ENCODE data around the gene MAGEF1. TPM values are rescaled to one million over a fixed set of nuclear protein-coding genes. Genes with fewer than 3 reads are reported as not detected.

The MAGEF1 gene
- total and polyA plus RNA-seq, 2 of the 13 experiments (the other 11 are each of a cell fraction or from before 2014, with no cell fraction given) = 26.0 to 62.4 TPM

- TF ChIP-seq HNRNPUL1 (IDR thresholded peaks at IDR 0.05; ENCODE audit: low read depth, low read length) = no peak
- TF ChIP-seq GABPB1 (CRISPR knock-in tag; IDR thresholded peaks at IDR 0.05) = no peak
- TF ChIP-seq TP53 (CRISPR knock-in tag; conservative IDR thresholded peaks at IDR 0.05) = no peak
- TF ChIP-seq ZSCAN20 (CRISPR knock-in tag; IDR thresholded peaks at IDR 0.05; ENCODE audit: borderline replicate concordance) = no peak
- no peak for TF ChIP-seq PHB2 (IDR thresholded peaks at IDR 0.05; ENCODE audit: partially characterized antibody)
- no peak for TF ChIP-seq RBAK (CRISPR knock-in tag; IDR thresholded peaks at IDR 0.05)
- no peak for TF ChIP-seq YEATS2 (CRISPR knock-in tag; IDR thresholded peaks at IDR 0.05; ENCODE audit: borderline replicate concordance)
- TF ChIP-seq GMEB1 (CRISPR knock-in tag; IDR thresholded peaks at IDR 0.05; ENCODE audit: borderline replicate concordance) = no peak
- no peak for TF ChIP-seq FOSL1 (CRISPR knock-in tag; IDR thresholded peaks at IDR 0.05; ENCODE audit: borderline replicate concordance)
- TF ChIP-seq, protein P1, sequence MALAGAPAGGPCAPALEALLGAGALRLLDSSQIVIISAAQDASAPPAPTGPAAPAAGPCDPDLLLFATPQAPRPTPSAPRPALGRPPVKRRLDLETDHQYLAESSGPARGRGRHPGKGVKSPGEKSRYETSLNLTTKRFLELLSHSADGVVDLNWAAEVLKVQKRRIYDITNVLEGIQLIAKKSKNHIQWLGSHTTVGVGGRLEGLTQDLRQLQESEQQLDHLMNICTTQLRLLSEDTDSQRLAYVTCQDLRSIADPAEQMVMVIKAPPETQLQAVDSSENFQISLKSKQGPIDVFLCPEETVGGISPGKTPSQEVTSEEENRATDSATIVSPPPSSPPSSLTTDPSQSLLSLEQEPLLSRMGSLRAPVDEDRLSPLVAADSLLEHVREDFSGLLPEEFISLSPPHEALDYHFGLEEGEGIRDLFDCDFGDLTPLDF (CRISPR knock-in tag; IDR thresholded peaks at IDR 0.05) = no peak
- TF ChIP-seq CEBPG (CRISPR knock-in tag; IDR thresholded peaks at IDR 0.05) = no peak
- no peak for TF ChIP-seq ZNF207 (IDR thresholded peaks at IDR 0.05; ENCODE audit: borderline replicate concordance)
- TF ChIP-seq ZNF549 (CRISPR knock-in tag; IDR thresholded peaks at IDR 0.05) = no peak
- no peak for TF ChIP-seq ZNF10 (CRISPR knock-in tag; IDR thresholded peaks at IDR 0.05; ENCODE audit: borderline replicate concordance, low read depth)
- TF ChIP-seq GLI4 (CRISPR knock-in tag; IDR thresholded peaks at IDR 0.05; ENCODE audit: borderline replicate concordance) = no peak
- TF ChIP-seq, protein P2, sequence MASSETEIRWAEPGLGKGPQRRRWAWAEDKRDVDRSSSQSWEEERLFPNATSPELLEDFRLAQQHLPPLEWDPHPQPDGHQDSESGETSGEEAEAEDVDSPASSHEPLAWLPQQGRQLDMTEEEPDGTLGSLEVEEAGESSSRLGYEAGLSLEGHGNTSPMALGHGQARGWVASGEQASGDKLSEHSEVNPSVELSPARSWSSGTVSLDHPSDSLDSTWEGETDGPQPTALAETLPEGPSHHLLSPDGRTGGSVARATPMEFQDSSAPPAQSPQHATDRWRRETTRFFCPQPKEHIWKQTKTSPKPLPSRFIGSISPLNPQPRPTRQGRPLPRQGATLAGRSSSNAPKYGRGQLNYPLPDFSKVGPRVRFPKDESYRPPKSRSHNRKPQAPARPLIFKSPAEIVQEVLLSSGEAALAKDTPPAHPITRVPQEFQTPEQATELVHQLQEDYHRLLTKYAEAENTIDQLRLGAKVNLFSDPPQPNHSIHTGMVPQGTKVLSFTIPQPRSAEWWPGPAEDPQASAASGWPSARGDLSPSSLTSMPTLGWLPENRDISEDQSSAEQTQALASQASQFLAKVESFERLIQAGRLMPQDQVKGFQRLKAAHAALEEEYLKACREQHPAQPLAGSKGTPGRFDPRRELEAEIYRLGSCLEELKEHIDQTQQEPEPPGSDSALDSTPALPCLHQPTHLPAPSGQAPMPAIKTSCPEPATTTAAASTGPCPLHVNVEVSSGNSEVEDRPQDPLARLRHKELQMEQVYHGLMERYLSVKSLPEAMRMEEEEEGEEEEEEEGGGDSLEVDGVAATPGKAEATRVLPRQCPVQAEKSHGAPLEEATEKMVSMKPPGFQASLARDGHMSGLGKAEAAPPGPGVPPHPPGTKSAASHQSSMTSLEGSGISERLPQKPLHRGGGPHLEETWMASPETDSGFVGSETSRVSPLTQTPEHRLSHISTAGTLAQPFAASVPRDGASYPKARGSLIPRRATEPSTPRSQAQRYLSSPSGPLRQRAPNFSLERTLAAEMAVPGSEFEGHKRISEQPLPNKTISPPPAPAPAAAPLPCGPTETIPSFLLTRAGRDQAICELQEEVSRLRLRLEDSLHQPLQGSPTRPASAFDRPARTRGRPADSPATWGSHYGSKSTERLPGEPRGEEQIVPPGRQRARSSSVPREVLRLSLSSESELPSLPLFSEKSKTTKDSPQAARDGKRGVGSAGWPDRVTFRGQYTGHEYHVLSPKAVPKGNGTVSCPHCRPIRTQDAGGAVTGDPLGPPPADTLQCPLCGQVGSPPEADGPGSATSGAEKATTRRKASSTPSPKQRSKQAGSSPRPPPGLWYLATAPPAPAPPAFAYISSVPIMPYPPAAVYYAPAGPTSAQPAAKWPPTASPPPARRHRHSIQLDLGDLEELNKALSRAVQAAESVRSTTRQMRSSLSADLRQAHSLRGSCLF (CRISPR knock-in tag; IDR thresholded peaks at IDR 0.05; ENCODE audit: borderline replicate concordance) = no peak
- TF ChIP-seq CTCF (CRISPR knock-in tag; IDR thresholded peaks at IDR 0.05) = peak; percentile 82
- TF ChIP-seq NFE2L1 (CRISPR knock-in tag; IDR thresholded peaks at IDR 0.05; ENCODE audit: borderline replicate concordance) = no peak
- TF ChIP-seq HDAC2 (CRISPR knock-in tag; IDR thresholded peaks at IDR 0.05) = no peak
- TF ChIP-seq, protein P3, sequence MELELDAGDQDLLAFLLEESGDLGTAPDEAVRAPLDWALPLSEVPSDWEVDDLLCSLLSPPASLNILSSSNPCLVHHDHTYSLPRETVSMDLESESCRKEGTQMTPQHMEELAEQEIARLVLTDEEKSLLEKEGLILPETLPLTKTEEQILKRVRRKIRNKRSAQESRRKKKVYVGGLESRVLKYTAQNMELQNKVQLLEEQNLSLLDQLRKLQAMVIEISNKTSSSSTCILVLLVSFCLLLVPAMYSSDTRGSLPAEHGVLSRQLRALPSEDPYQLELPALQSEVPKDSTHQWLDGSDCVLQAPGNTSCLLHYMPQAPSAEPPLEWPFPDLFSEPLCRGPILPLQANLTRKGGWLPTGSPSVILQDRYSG (CRISPR knock-in tag; IDR thresholded peaks at IDR 0.05) = no peak
Measured at GRCh38 chr3:184727357-184728009, 15.6 kb upstream of the MAGEF1 start (continued).
